HUES64 (cell line): ENCODE data around the gene TGM6.

Experiments used
- H3K27ac ChIP-seq: 2 replicates; pipeline ENCODE4 v1.7.0; 2013; ENCODE audit warnings: low read depth, low read length, inconsistent platforms
- H3K27me3 ChIP-seq: 2 replicates; pipeline ENCODE4 v1.6.1; 2013; ENCODE audit warnings: mild to moderate bottlenecking, low read length; ENCODE audit not compliant: insufficient read depth
- H3K36me3 ChIP-seq: 2 replicates; pipeline ENCODE4 v1.6.1; 2013; ENCODE audit warnings: mild to moderate bottlenecking, low read length; ENCODE audit not compliant: insufficient read depth
- H3K4me1 ChIP-seq: 2 replicates; pipeline ENCODE4 v1.6.1; 2013; ENCODE audit warnings: mild to moderate bottlenecking, low read length, moderate library complexity; ENCODE audit not compliant: insufficient read depth
- H3K4me3 ChIP-seq: 2 replicates; pipeline ENCODE4 v1.5.1; 2013; ENCODE audit warnings: mild to moderate bottlenecking, low read length, moderate library complexity
- H3K9ac ChIP-seq: 2 replicates; pipeline ENCODE4 v1.6.1; 2013; ENCODE audit warnings: mild to moderate bottlenecking, low read depth, low read length
- H3K9me3 ChIP-seq: 2 replicates; pipeline ENCODE4 v1.6.1; 2013; ENCODE audit warnings: low read depth, low read length; ENCODE audit not compliant: insufficient read depth
- WGBS: fragments of 150-250, 120-280 bp; methylation state at CpG from one replicate; pipeline ENCODE4 v1.1.7; 2013; ENCODE audit warnings: missing lambda C conversion rate; 5-methylcytosine and 5-hydroxymethylcytosine counted together

The TGM6 gene

DNA sequence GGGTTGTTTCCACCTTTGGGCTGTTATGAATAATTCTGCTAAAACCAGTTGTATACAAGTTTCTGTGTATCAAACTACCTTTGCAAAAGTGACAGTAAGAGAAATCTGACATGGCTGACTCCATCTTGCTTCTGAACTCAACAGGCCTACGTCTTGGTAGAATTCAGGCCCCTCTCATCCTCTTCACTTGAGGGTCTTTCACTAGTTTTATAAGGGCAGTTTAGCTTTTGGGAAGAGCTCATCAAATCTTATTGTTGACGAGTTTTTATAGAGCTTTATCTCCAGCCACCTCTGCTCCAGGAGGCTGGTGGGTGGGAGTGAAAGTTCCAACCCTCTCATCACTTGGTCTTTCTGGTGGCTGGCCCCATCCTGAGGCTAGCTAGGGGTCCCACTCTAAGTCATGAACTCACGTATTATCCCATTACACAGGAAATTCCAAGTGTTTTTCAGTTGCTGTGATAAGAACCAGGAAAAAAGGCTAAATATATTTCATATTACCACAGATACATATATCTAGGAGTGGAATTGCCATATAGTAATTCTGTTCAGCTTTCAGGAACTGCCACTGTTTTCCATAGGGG, 78.3 kb downstream of the TGM6 start:
- Histone ChIP-seq H3K9me3 (no peaks in the 10 kb centered on the region), H3K4me1 (no peaks in the 10 kb centered on the region), H3K27ac (no peak overlapping the region), H3K27me3 (no peaks in the 10 kb centered on the region), H3K4me3 (no peak overlapping the region), H3K36me3 (peaks cover 56% of the 10 kb centered on the region), H3K9ac (no peak overlapping the region)
- 89% methylated on average over 3 of the region's 3 CpGs for WGBS

DNA sequence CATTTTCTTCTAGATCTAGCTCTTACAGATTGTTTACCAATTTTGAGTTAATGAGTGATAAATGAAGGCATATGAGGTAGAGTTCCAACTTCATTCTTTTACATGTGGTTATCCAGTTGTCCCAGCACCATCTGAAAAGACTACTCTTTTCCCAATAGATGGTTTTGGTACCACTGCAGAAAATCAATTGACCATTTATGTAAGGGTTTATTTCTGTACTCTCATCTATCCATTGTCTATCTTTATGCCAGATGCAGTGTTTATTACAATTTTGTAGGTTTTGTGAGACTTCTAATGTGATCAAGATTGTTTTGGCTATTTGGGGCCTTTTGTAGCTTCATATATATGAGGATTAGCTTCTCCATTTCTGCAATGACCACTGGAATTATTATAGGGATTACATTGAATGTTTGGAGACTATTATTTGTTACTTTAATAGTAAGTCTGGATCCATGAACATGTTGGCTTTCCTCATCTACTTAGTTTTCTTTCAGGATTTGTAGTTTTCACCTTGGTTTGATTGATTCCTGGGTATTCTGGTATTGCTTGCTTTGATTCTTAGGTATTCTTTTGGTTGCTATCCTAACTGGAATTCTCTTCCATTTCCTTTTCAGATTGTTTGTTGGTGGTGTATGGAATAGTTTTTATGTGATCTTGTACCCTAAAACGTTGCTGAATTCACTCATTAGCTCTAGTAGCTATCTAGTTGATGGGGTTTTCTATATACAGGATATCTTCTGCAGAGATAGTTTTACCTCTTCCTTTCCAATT, 79.5 kb downstream of the TGM6 start:
- no peak overlapping the region for H3K27ac ChIP-seq
- no peak overlapping the region for H3K4me3 ChIP-seq
- 86% methylated on average over 1 of the region's 1 CpG for WGBS
- peaks cover 68% of the 10 kb centered on the region for H3K36me3 ChIP-seq
- H3K27me3 ChIP-seq = no peaks in the 10 kb centered on the region
- H3K4me1 ChIP-seq = no peaks in the 10 kb centered on the region
- H3K9ac ChIP-seq = no peak overlapping the region
- no peaks in the 10 kb centered on the region for H3K9me3 ChIP-seq

DNA sequence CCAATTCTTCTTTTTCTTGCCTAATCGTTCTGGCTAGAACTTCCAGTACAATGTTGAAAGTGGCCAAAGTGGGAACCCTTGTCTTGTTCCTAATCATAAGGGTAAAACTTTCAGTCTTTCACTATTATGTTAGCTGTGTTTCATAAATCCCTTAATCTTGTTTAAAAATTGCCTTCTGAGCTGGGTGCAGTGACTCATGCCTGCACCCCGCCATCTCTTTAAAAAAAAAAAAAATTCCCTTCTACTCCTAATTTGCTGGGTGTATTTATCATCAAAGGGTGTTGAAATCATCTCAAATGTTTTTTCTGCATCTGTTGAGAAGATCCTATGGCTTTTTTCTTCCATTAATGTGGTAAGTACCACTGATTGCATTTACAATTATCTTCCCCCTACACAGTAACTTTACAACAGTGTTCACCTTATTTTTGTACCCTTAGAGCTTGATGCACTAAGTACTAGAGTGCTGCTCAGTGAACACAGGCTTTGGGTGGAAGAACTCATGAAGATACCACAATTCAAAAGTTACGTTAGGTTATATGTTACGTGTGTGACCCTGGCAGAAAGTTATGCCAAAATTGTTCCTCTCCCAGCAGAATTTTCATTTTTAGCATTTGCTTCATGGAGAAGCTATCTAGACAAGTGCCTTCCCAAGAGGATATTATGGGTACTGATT, 80.2 kb downstream of the TGM6 start:
- peaks cover 75% of the 10 kb centered on the region for H3K36me3 ChIP-seq
- H3K4me1 ChIP-seq = no peaks in the 10 kb centered on the region
- 96% methylated on average over 4 of the region's 4 CpGs for WGBS
- no peaks in the 10 kb centered on the region for H3K27me3 ChIP-seq
- H3K9ac ChIP-seq = no peak overlapping the region
- no peaks in the 10 kb centered on the region for H3K9me3 ChIP-seq
- H3K27ac ChIP-seq = no peak overlapping the region
- H3K4me3 ChIP-seq = no peak overlapping the region

DNA sequence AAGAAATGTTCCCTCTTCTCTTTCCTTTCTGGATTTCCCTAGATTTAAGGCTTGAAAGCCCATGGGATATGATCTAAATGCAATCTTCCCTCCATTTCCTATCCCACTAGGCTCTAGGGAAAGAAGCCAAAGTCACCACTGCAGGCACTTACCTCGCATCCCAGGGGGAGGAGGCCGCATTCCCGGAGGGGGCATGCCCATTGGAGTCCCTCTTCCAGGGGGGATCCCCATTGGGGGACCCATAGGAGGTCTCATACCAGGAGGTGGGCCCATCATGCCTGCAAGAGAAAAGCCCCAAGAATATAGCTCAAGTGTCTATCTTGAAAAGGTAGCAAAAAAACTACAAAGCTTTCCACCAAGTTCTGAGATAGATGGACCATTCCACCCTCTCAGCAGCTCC, 81.8 kb downstream of the TGM6 start:
- Histone ChIP-seq H3K4me3 (no peak overlapping the region), H3K9ac (no peak overlapping the region), H3K36me3 (peaks cover 91% of the 10 kb centered on the region), H3K4me1 (no peaks in the 10 kb centered on the region), H3K27me3 (no peaks in the 10 kb centered on the region), H3K9me3 (no peaks in the 10 kb centered on the region), H3K27ac (no peak overlapping the region)
- WGBS = 97% methylated on average over 3 of the region's 3 CpGs

DNA sequence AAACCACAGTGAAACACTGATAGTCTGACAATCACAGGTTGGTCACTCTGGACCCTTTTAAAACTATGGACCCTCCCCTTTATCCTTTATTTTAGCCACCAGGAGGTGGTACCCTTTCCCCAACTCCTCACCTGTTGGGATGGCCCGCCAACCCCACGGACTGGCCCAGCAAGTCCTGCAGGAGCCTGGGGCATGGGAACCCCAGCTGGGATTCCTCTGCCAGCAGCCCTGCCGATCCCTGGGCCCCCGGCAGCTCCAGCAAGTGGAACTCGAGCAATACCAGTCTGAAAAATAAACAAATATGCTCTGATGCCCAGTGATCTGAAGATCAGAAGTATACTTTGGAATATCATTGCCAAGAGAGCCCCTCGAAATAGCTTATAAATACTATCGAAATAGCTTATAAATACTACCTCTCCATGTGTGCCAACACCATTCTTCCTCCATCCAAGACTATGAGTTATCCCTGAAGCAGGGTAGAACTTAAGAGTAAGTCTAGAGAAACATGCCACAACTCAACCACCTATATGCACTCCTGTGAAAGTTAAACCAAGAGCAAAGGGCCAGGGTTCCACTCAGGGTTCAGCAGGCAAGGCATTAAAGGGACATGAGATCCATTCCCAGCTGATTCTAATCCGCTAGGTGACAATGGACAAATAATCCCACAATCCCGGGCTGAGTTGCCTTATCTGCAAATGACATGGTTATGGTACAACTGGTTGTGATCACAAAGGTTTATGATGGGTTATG, 83.1 kb downstream of the TGM6 start:
- Histone ChIP-seq H3K4me1 (peaks cover 6% of the 10 kb centered on the region; the same call in 1 of the 2 replicates), H3K9ac (no peak overlapping the region), H3K4me3 (no peak overlapping the region), H3K36me3 (peaks cover 99% of the 10 kb centered on the region), H3K27me3 (no peaks in the 10 kb centered on the region), H3K27ac (no peak overlapping the region), H3K9me3 (no peaks in the 10 kb centered on the region)
- 92% methylated on average over 9 of the region's 9 CpGs for WGBS

DNA sequence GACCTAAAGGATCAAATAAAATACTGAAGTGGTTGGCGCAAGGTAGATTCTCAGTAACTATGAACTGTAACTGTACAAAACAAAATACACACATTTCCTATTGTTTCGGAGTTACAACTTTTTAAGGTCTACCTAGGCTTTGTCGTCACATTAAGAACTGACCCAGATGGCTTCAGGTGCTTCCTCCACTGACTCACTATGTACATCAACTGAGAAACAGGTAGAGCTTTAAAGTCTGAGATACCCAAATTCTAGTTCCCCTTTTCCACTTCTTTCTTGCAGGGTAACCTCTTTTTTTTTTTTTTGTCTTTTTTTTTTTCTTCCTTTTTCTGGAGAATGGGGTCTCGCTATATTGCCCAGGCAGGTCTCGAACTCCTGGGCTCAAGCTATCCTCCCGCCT, 84.4 kb downstream of the TGM6 start:
- H3K9ac ChIP-seq = no peak overlapping the region
- WGBS = 99% methylated on average over 6 of the region's 6 CpGs

DNA sequence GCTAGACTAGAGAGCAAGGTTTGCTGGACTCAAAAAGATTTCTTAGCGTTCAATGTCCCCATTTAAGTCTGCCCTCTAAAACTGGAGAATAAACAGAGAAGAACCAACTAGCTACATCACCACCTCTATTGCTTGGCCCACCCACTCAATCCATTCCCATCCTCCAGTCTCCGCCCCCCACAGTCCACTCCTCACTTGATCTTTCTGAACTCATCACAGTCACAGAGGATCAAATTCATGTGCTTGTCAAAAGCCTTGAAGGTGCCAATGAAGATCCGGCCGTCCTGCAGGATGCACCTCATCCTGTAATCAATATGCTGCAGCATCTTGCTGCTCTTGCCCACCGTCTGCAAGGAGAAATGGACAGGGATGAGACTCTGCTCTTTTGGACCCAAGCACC, 86.7 kb downstream of the TGM6 start:
- 92% methylated on average over 5 of the region's 5 CpGs for WGBS
- H3K36me3 ChIP-seq = peaks cover 72% of the 10 kb centered on the region
- H3K27ac ChIP-seq = no peak overlapping the region
- no peaks in the 10 kb centered on the region for H3K27me3 ChIP-seq
- peaks cover 13% of the 10 kb centered on the region; the same call in 1 of the 2 replicates for H3K4me1 ChIP-seq
- H3K4me3 ChIP-seq = no peak overlapping the region; the same call in 1 of the 2 replicates
- H3K9ac ChIP-seq = no peak overlapping the region
- no peaks in the 10 kb centered on the region for H3K9me3 ChIP-seq

More for the DNA sequence above, 84.4 kb downstream of the TGM6 start:
- no peak overlapping the region for H3K4me3 ChIP-seq
- H3K27me3 ChIP-seq = no peaks in the 10 kb centered on the region
- peaks cover 10% of the 10 kb centered on the region; the same call in 1 of the 2 replicates for H3K4me1 ChIP-seq
- no peaks in the 10 kb centered on the region for H3K9me3 ChIP-seq
- peaks cover 95% of the 10 kb centered on the region for H3K36me3 ChIP-seq
- H3K27ac ChIP-seq = no peak overlapping the region

DNA sequence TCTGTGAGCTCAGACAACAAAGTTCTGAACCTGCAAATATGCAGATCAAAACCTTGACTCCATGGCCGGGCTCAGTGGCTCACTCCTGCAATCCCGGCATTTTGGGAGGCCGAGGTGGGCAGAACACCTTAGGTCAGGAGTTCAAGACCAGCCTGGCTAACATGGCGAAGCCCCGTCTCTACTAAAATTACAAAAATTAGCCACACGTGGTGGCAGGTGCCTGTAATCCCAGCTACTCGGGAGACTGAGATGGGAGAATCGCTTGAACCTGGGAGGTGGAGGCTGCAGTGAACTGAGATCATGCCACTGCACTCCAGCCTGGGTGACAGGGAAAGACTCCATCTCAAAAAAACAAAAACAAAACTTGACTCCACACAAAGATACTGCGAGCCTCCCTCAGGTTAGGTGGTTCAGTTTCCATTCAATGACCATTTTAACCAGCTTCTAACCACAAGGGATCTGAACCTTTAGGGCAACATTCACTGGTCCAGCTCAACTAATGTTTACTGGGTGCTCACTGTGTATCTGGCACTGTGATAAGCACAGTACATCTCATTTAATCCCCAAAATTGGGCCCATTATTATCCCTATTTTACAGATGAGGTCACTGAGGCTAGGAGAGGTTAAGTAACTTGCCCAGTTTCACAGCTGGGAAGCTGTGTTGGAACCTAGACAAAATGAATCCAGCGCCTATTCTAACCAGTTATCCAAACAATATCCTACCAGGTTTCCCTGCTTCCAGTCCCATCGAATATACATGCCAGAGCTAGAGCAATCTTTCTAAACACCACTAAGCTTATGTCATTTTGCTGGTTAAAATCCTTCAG, 88.1 kb downstream of the TGM6 start:
- Histone ChIP-seq H3K36me3 (peaks cover 58% of the 10 kb centered on the region), H3K9ac (peak overlapping the region; percentile 98; the same call in 1 of the 2 replicates), H3K9me3 (no peaks in the 10 kb centered on the region), H3K4me3 (peak overlapping the region; percentile 86), H3K27ac (no peak overlapping the region), H3K27me3 (no peaks in the 10 kb centered on the region), H3K4me1 (peaks cover 13% of the 10 kb centered on the region; the same call in 1 of the 2 replicates)
- WGBS = 78% methylated on average over 11 of the region's 11 CpGs

DNA sequence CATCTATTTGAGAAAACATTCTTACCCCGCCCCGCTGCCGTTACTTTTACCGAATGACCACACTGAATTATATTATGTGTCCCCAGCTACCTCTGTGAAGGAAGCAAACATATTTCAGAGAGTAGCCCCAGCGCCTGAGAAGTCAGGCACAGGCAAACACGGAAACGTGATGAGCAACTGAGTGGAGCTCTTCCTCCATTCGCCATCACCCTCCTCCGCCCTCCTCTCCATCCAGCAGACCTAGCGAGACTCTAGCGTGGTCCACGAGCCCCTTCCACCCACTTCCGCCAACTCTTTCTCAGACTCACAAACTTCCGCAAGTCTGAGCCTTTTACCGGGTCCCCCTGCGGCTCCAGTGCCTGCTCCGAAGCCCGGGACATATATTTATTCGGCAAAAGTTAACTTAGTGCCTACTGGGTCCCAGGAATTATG, 89.3 kb downstream of the TGM6 start:
- Histone ChIP-seq H3K27me3 (no peaks in the 10 kb centered on the region), H3K9ac (peak overlapping the region; percentile 98)

DNA sequence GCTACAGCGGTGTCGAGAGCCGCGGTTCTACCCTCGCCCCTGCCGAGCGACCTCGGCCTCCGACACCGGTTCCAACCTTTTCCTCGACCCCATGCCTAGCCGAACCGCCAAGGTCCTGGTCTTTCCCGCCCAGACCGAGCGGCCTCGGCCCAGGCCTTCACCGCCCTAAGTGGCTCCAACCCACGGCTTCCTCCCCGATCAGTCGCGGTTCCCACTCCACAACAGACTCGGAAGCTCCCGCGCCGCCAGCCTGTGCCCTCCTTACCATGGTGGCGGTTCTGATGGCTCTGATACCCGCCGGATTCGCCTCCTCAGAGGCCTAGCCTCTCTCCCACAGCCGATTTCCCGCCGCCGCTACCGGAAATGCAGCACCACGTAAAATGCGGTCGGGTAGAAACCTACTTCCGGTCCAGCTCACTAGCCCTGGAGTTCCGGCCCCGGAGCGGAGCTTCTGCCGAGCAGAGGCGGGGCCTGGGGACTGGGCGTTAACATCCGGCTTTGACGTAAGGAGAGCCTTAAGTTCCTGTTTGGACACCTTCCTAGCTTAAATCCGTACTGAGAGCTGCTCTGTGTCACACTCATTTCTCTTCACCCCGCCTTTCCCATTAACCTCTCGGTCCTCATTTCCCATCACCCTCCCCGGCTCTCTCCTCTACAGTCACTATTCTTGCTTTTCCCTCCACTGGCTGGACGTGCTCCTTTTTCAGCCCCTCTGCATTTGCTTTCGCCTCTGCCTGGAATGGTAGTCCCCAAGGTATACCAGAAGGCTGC, 89.9 kb downstream of the TGM6 start, which contains the start of gene SNRPB:
SNRPB (minus strand) TSS at position 367 of the 771 bp plus-strand sequence; CDS start at position 268, 99 bp downstream.
- Histone ChIP-seq H3K36me3 (peaks cover 40% of the 10 kb centered on the region), H3K27me3 (no peaks in the 10 kb centered on the region), H3K4me3 (peak within 1 kb of the TSS; percentile 86), H3K4me1 (peaks cover 20% of the 10 kb centered on the region), H3K9ac (peak within 1 kb of the TSS; percentile 98), H3K9me3 (no peaks in the 10 kb centered on the region), H3K27ac (peak within 1 kb of the TSS; percentile 90)
- 1% methylated on average over 53 of the region's 53 CpGs for WGBS

More for the DNA sequence above, 89.3 kb downstream of the TGM6 start:
- peak overlapping the region; percentile 86 for H3K4me3 ChIP-seq
- peak overlapping the region; percentile 90 for H3K27ac ChIP-seq
- WGBS = under 1% methylated on average over 19 of the region's 19 CpGs
- no peaks in the 10 kb centered on the region for H3K9me3 ChIP-seq
- peaks cover 18% of the 10 kb centered on the region for H3K4me1 ChIP-seq
- peaks cover 46% of the 10 kb centered on the region for H3K36me3 ChIP-seq
